ENCODE results near the gene SH2B3. TPM values are rescaled to one million over a fixed set of nuclear protein-coding genes. Genes with fewer than 3 reads are reported as not detected.

Gene SH2B3
- total RNA-seq, 2 experiments from 2014 or later: 29.7 to 29.8 TPM

DNA sequence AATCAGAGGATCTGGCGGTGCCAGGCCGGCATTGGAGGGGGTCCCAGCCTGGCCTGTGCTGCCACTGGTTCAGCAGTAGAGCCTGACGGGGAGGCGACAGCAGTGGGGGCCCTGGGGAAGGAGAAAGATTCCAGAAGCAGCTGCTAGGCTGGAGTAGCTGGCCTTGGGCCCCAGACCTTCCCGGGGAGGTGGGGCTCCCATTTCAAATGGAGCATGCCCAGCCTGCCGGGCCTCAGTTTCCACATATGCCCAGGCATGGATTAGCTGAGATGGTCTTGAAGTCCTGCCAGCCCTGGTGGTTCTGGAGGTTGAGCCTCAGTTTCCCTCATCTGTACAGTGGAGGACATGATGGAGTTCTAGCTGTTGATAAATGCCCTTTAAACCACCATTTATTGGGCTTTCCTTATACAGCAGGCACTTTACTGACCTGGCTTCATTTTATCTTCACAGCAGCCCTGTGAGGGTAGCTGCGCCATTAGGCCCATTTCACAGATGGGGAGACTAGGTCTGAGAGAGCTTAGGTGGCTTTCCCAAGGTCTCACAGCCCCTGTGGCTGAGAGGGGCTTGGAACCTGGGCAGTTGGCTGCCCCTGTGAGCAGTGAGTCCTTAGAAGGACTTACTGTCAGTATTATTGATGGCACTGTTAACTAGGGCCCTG, 21.8 kb downstream of the SH2B3 start:
- H3K4me1 Mint-ChIP-seq: peaks cover 84% of the 10 kb centered on the region
- POLR2A ChIA-PET: interaction anchor here (0.9 kb wide), 1 partner anchor 18 kb away, joined by 3 read pairs; no protein-coding TSS in a partner anchor
- no peaks in the 10 kb centered on the region for H3K27me3 Mint-ChIP-seq
- peak overlapping the region; percentile 88 for H3K27ac Mint-ChIP-seq
- no peak for DNase-seq
- H3K36me3 Mint-ChIP-seq (ENCODE audit: low read depth): peaks cover 31% of the 10 kb centered on the region
- CTCF ChIA-PET: interaction anchor here (0.6 to 6.0 kb wide), 5 partner anchors 16 to 31 kb away, joined by 3 to 46 read pairs (median 5); partner anchors contain the start of gene SH2B3
- H3K4me3 Mint-ChIP-seq: no peak overlapping the region
- no peaks in the 10 kb centered on the region for H3K9me3 Mint-ChIP-seq

DNA sequence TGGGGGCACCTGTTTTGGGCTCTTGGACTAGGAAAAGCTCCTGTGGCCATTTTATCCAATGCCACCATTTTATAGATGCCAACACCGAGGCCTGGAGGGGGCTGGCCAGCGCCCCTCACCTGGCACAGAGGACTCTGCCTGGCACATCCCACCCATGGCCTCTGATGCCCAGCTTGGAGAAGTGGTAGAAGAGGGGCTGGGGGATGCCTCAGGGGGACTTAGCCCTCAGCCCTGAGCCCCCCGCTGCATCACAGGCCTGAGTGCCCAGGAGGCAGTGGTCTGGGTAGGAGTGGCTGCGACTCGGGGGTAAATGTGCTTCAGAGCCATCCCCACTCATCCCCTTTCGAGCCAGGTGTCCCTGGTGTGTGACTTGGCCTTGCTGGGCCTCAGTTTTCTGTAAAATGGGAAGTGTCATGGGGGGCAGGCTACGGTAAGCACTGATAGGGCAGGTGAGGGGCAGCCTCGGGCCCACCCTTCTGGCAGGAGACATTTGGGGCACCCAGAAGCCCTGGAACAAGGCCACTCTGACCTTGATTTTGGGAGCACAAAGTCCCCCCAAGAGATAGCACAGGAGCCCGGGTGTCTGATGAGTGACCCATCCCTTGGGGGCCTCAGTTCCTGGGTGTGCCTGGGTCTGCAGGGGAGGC, 22.5 kb downstream of the SH2B3 start:
- H3K27me3 Mint-ChIP-seq: no peaks in the 10 kb centered on the region
- POLR2A ChIA-PET: no interaction called here
- H3K4me3 Mint-ChIP-seq: peak overlapping the region; percentile 59

DNA sequence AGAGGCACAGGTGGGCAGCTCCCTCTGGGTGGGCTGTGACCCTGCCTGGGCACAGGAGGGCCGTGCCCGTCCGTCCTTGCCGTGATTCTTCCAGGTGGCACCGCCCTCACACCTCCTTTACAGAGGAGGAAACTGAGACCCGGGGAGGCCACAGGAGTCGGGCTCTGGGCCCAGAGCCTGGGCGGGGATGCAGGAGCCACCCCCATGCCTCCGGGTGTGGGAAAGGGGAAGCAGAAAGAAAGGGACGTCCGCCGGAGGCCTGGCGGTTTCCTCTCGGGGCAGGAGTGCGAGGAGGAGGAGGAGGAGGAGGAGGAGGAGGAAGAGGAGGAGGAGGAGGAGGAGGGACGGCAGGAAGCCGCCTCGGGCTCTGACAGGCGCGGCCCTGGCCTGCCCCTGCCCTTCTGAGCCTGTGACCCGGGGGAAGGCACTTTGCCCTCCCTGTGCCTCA, 23.0 kb downstream of the SH2B3 start:
- ChIA-PET CTCF (interaction anchor here (0.5 to 6.0 kb wide), 5 partner anchors 15 to 359 kb away, joined by 5 to 46 read pairs (median 14); partner anchors contain the start of gene SH2B3), POLR2A (no interaction called here)
- Mint-ChIP-seq H3K27ac (peak overlapping the region; percentile 90), H3K9me3 (no peaks in the 10 kb centered on the region), H3K4me3 (peak overlapping the region; percentile 64), H3K4me1 (peaks cover 93% of the 10 kb centered on the region), H3K36me3 (ENCODE audit: low read depth) (peaks cover 33% of the 10 kb centered on the region), H3K27me3 (no peaks in the 10 kb centered on the region)
- peak; percentile 41 for DNase-seq

More for the DNA sequence above, 22.5 kb downstream of the SH2B3 start:
- DNase-seq: no peak
- Mint-ChIP-seq H3K9me3 (no peaks in the 10 kb centered on the region), H3K4me1 (peaks cover 87% of the 10 kb centered on the region), H3K36me3 (ENCODE audit: low read depth) (peaks cover 30% of the 10 kb centered on the region), H3K27ac (peak overlapping the region; percentile 87)
- CTCF ChIA-PET: interaction anchor here (2.0 to 6.0 kb wide), 3 partner anchors 16 to 31 kb away, joined by 5 to 46 read pairs (median 14); partner anchors contain the start of gene SH2B3

DNA sequence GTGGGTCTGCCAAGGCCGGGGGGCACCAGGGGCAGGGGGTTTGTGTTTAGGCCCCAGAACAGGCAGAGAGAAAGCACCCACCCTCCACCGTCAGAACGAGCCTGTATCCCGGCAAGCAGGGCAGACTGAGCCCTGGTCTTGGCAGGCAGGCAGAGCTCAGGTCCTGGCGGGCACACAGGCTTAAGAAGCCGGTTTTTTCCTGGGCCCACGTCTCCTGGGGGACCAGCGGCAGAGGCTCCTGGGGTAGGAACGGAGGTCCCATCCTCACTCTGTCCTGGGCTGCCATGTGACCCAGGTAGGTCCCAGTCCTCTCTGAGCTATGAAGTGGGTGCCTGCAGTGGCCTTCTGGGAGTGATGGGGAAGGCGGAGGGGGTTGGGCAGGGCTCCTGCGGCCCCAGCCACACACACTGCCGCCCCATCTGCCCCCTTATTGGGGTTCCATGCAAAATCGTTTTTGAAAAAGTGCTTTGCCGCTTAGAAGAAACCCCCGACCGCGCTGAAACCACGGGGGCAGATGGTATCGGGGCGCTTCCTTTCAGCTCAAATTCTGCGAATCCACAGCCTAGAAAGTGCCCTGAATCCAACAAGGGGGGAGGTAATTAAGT, 24.2 kb downstream of the SH2B3 start:
- peaks cover 95% of the 10 kb centered on the region for H3K4me1 Mint-ChIP-seq
- ChIA-PET CTCF (interaction anchor here (0.6 to 6.0 kb wide), 8 partner anchors 10 to 385 kb away, joined by 3 to 46 read pairs (median 10); partner anchors contain the start of gene SH2B3), POLR2A (interaction anchor here (0.8 to 1.0 kb wide), 2 partner anchors 18 to 25 kb away, joined by 4 read pairs; no protein-coding TSS in a partner anchor)
- H3K36me3 Mint-ChIP-seq (ENCODE audit: low read depth): peaks cover 38% of the 10 kb centered on the region
- H3K4me3 Mint-ChIP-seq: peak overlapping the region; percentile 64
- H3K27ac Mint-ChIP-seq: peak overlapping the region; percentile 90
- no peaks in the 10 kb centered on the region for H3K9me3 Mint-ChIP-seq
- no peaks in the 10 kb centered on the region for H3K27me3 Mint-ChIP-seq
- DNase-seq: peak; percentile 78

DNA sequence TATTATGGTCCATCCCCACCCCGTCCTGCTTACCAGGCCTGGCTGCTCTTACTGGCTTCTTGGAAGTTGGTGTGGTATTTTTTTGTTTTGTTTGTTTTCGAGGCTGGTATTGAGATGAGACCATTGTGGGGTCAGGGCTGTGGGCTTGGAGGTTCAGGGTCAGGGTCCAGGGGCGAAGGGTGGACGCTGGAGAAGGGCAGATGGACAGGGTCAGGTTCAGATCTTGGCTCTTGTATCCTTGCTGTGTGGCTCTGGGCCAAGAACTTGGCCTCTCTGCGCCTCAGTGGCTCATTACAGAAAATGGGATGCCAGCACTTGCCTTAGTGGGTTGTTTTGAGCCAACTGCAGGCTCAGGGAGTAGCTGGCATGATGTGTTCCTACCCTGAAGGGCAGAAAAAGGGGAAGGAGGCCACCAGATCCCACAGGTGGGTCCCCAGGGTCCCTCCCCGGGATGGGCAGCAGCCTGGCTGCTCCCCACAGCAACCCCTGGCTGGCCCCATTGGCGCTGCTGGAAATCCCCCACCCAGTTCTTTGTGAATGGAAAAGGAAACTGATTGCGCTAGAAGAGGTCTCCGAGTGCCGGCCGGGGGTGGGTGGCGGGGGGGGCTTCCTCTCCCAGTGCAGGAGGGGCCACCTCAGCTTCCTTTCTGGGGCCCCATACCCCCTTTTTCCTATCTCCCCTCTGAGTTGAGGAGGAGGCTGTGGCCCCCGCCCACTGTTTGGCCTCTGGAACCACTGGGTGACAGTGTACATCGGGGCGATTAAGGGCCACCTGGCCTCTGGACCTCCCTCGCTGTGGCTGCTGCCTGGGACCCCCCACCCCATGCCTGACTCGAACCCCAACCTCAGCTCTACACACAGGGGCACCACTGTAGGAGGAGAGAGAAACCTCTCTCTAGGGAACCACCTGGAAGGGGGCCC, 25.0 kb downstream of the SH2B3 start:
- ChIA-PET POLR2A (interaction anchor here (0.8 to 1.0 kb wide), 2 partner anchors 19 to 26 kb away, joined by 4 read pairs; no protein-coding TSS in a partner anchor), CTCF (interaction anchor here (0.6 to 6.0 kb wide), 10 partner anchors 11 to 384 kb away, joined by 3 to 46 read pairs (median 8); partner anchors contain the start of gene SH2B3)
- peaks cover 38% of the 10 kb centered on the region for H3K36me3 Mint-ChIP-seq (ENCODE audit: low read depth)
- H3K27me3 Mint-ChIP-seq: no peaks in the 10 kb centered on the region
- H3K27ac Mint-ChIP-seq: peak overlapping the region; percentile 90
- peak; percentile 72 for DNase-seq
- H3K4me3 Mint-ChIP-seq: peak overlapping the region; percentile 68
- H3K9me3 Mint-ChIP-seq: no peaks in the 10 kb centered on the region
- H3K4me1 Mint-ChIP-seq: peaks cover 95% of the 10 kb centered on the region

DNA sequence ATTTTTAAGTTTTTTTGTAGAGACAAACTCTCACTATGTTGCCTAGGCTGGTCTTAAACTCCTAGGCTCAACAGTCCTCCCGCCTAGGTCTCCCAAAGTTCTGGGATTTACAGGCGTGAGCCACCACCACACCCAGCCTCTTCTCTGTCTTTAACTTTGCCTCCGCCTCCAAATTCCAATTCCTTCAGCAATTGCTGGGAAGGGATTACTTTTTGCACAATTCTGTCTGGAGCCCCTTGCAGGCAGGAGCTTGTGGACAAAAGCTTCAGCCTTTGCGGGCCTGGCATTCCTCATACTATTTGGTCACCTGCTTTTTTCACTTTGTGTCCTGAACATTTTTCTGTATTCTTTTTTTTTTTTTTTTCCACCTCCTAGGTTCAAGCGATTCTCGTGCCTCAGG, 26.0 kb downstream of the SH2B3 start:
- POLR2A ChIA-PET: no interaction called here
- peaks cover 95% of the 10 kb centered on the region for H3K4me1 Mint-ChIP-seq
- DNase-seq: no peak
- no peaks in the 10 kb centered on the region for H3K9me3 Mint-ChIP-seq
- peaks cover 32% of the 10 kb centered on the region for H3K36me3 Mint-ChIP-seq (ENCODE audit: low read depth)
- peak overlapping the region; percentile 90 for H3K27ac Mint-ChIP-seq
- CTCF ChIA-PET: interaction anchor here (0.6 to 6.0 kb wide), 9 partner anchors 12 to 165 kb away, joined by 3 to 46 read pairs (median 6); no protein-coding TSS in a partner anchor
- H3K27me3 Mint-ChIP-seq: no peaks in the 10 kb centered on the region
- H3K4me3 Mint-ChIP-seq: peak overlapping the region; percentile 68

DNA sequence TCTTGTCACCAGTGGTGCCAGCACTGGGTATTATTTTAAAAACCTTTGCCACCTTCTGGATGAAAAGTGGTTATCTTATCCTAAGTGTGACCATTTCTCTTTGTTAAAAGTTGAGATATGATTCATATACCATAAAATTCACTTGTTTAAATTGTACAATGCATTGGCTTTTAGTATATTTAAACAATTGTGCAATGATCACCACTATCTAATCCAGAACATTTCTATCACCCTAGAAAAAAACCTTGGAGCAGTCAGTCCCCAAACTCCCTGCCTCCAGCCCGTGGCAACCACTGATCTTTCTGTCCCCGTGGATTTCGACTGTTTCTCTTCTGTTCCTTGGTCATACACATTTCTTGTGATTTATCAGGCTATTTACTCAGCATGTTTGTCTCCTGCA, 28.3 kb downstream of the SH2B3 start:
- Mint-ChIP-seq H3K9me3 (no peaks in the 10 kb centered on the region), H3K27me3 (no peaks in the 10 kb centered on the region), H3K36me3 (ENCODE audit: low read depth) (peaks cover 36% of the 10 kb centered on the region), H3K4me3 (peak overlapping the region; percentile 64), H3K27ac (peak overlapping the region; percentile 98), H3K4me1 (peaks cover 96% of the 10 kb centered on the region)
- no peak for DNase-seq
- ChIA-PET CTCF (interaction anchor here (0.9 to 3.7 kb wide), 8 partner anchors 10 to 37 kb away, joined by 3 to 23 read pairs (median 8); partner anchors contain the start of gene SH2B3), POLR2A (interaction anchor here (1.5 kb wide), 1 partner anchor 10 kb away, joined by 11 read pairs; no protein-coding TSS in a partner anchor)

DNA sequence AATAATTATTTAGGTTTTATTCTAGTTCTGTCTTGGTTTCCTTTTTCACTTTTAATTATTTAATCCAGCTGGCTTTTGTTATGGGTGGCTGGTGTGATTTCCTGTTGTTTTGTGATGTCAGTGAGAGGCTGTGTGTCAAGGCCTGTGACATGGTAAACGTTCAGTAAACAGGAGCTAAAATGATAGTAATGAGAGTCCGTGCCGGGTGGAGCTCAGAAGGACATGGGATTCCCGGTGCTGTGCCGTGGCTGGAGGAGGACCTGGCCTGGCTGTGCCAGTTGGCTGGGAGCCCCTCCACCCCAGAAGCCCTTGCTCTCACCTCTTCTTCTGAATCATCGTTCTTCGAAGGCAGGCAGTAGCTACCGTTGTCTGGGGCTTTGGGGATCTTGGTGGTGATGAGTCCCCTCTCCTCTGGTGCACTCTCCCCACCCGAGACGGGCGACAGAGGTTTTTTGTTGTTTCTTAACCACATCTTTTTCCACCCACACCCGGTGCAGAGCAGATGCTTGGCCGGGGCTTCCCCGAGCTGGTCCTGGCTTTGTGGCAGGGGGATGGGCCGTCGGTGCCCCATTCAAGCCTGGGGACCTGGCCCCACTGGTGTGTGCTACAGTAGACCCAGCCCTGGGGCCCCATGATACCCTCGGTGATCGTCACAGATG, 29.1 kb downstream of the SH2B3 start:
- Mint-ChIP-seq H3K4me1 (peaks cover 93% of the 10 kb centered on the region), H3K4me3 (peak overlapping the region; percentile 64), H3K9me3 (no peaks in the 10 kb centered on the region), H3K27me3 (no peaks in the 10 kb centered on the region), H3K36me3 (ENCODE audit: low read depth) (peaks cover 37% of the 10 kb centered on the region), H3K27ac (peak overlapping the region; percentile 98)
- ChIA-PET CTCF (interaction anchor here (0.6 to 3.7 kb wide), 11 partner anchors 10 to 765 kb away, joined by 3 to 23 read pairs (median 5); partner anchors contain the start of gene SH2B3), POLR2A (interaction anchor here (0.7 to 1.5 kb wide), 2 partner anchors 9 to 131 kb away, joined by 3 to 11 read pairs; no protein-coding TSS in a partner anchor)
- DNase-seq: peak; percentile 88

DNA sequence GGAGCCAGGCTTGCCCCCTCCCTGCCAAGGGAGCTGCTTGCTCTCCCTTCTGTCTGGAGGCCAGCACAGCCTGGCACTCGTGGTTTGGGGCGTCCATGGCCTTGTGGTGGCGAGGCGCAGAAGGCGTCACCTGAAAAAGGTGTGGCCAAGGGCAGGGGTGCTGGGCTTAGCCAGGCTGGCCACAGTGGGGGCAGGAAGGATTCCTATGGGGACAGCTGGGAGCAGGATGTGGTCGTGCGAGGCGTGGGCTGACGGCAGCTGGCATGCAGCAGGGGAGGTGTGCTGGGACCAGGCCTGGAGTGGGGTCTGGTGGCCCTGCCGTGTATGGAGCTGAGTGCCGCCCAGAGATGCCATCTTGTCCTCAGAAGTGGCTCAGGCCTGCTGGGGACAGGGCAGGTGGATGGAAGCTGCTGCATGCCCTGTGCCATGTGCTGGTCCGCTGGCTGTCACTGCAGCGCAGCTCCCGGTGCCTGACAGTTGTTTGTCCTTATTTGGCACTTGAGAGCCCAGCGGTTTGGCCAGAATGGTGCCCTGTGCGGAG, 30.0 kb downstream of the SH2B3 start:
- ChIA-PET CTCF (interaction anchor here (1.6 to 3.7 kb wide), 5 partner anchors 9 to 39 kb away, joined by 5 to 23 read pairs (median 11); partner anchors contain the start of gene SH2B3), POLR2A (interaction anchor here (1.5 kb wide), 1 partner anchor 8 kb away, joined by 11 read pairs; no protein-coding TSS in a partner anchor)
- Mint-ChIP-seq H3K27me3 (no peaks in the 10 kb centered on the region), H3K36me3 (ENCODE audit: low read depth) (peaks cover 40% of the 10 kb centered on the region), H3K4me1 (peaks cover 91% of the 10 kb centered on the region), H3K27ac (peak overlapping the region; percentile 98), H3K9me3 (no peaks in the 10 kb centered on the region), H3K4me3 (peak overlapping the region; percentile 64)
- DNase-seq: no peak

DNA sequence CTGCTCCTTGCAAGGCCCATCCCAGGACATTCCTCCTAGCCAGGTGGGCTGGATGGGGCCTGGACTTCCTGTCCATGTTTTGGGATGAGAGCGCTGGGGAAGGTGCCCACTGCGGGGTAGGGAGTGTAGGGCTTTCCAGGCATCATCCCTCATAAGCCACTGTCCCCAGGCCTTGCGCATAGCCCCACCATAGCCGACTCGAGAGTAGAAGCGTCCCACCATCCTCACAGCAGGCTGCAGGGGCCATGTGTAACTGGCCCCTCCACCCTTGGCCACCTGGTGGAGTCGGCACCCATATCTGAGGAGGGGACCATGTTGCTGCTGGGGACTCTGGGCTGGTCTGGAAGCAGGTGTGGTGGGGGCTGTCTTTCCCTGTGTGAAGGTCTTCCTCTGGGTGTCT, 30.5 kb downstream of the SH2B3 start:
- no peaks in the 10 kb centered on the region for H3K27me3 Mint-ChIP-seq
- H3K36me3 Mint-ChIP-seq (ENCODE audit: low read depth): peaks cover 36% of the 10 kb centered on the region
- no peaks in the 10 kb centered on the region for H3K9me3 Mint-ChIP-seq
- ChIA-PET POLR2A (no interaction called here), CTCF (interaction anchor here (1.6 to 3.7 kb wide), 5 partner anchors 8 to 40 kb away, joined by 5 to 23 read pairs (median 11); partner anchors contain the start of gene SH2B3)
- no peak for DNase-seq
- no peak overlapping the region for H3K4me3 Mint-ChIP-seq
- peaks cover 91% of the 10 kb centered on the region for H3K4me1 Mint-ChIP-seq
- H3K27ac Mint-ChIP-seq: peak overlapping the region; percentile 98

DNA sequence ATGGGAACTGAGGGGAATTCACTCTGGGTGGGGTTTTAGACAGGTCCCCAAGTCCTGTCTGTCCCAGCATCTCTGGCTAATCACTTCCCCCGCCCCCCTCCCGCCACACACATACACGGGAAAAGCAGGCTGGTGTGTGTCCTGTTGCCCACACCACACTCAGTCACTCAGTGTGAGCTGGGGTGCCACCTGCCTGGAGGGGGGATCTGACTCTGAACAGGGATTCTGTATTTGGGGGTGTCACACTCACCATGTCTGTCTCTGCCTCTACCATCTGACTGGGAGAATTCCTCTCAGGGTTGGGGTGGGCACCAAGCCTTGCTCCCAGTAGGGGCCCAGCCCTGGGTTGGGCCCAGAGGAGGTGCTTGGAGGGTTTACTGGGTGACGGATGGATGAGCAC, 31.1 kb downstream of the SH2B3 start:
- Mint-ChIP-seq H3K36me3 (ENCODE audit: low read depth) (peaks cover 34% of the 10 kb centered on the region), H3K9me3 (no peaks in the 10 kb centered on the region), H3K4me1 (peaks cover 91% of the 10 kb centered on the region), H3K27ac (peak overlapping the region; percentile 98), H3K4me3 (no peak overlapping the region), H3K27me3 (no peaks in the 10 kb centered on the region)
- no peak for DNase-seq
- ChIA-PET CTCF (interaction anchor here (0.7 to 3.7 kb wide), 3 partner anchors 8 to 54 kb away, joined by 3 to 23 read pairs (median 6); no protein-coding TSS in a partner anchor), POLR2A (no interaction called here)

All from activated CD4-positive, alpha-beta T cell treated with anti-CD3 and anti-CD28 coated beads, Interleukin-2, amount 10 ng/mL, durations not matched to agents 7 days and 5 days (primary cell).